HL-60 (cell line): ENCODE data around the gene KCNAB3.

ENCODE experiments used
- DNase-seq, 2 experiments: peaks; one replicate each; pipeline ENCODE4 v3.0.0-alpha.2; 2010 to 2020; ENCODE audit warnings: low read depth in 1 of 2, low spot score in 1 of 2
- H3K27ac ChIP-seq: fragments of 250-450 bp; sonication (Bioruptor Pico); replicated peaks from 2 replicates; pipeline ENCODE4 v1.5.1; 2020; ENCODE audit warnings: mild to moderate bottlenecking, moderate library complexity
- H3K27me3 ChIP-seq: fragments of 250-450 bp; sonication (Bioruptor Pico); 2 replicates; pipeline ENCODE4 v1.5.1; 2021; ENCODE audit warnings: mild to moderate bottlenecking, moderate library complexity; ENCODE audit not compliant: insufficient read depth, poor library complexity, severe bottlenecking
- H3K4me3 ChIP-seq: replicated peaks from 2 replicates; pipeline ENCODE4 v1.5.1; 2011; ENCODE audit warnings: mild to moderate bottlenecking, control low read depth, low read length; ENCODE audit not compliant: insufficient read depth
- GABPA ChIP-seq: IDR thresholded peaks from 2 replicates; pipeline ENCODE4 v1.6.1; 2012; ENCODE audit warnings: low read depth
- POLR2AphosphoS5 ChIP-seq: IDR thresholded peaks from 2 replicates; pipeline ENCODE4 v1.6.1; 2012; ENCODE audit warnings: low read depth
- REST ChIP-seq: IDR thresholded peaks from 2 replicates; pipeline ENCODE4 v1.6.1; 2012; ENCODE audit warnings: low read depth; ENCODE audit not compliant: insufficient replicate concordance
- SPI1 ChIP-seq: IDR thresholded peaks from 2 replicates; pipeline ENCODE4 v1.6.1; 2012; ENCODE audit warnings: low read depth, mild to moderate bottlenecking, borderline replicate concordance
- TF ChIP-seq, protein P1 (sequence below): IDR thresholded peaks from one replicate; pipeline ENCODE4 v1.5.1; 2011; ENCODE audit warnings: low read length, control low read depth, inconsistent platforms; ENCODE audit not compliant: insufficient read depth

The KCNAB3 gene

DNA sequence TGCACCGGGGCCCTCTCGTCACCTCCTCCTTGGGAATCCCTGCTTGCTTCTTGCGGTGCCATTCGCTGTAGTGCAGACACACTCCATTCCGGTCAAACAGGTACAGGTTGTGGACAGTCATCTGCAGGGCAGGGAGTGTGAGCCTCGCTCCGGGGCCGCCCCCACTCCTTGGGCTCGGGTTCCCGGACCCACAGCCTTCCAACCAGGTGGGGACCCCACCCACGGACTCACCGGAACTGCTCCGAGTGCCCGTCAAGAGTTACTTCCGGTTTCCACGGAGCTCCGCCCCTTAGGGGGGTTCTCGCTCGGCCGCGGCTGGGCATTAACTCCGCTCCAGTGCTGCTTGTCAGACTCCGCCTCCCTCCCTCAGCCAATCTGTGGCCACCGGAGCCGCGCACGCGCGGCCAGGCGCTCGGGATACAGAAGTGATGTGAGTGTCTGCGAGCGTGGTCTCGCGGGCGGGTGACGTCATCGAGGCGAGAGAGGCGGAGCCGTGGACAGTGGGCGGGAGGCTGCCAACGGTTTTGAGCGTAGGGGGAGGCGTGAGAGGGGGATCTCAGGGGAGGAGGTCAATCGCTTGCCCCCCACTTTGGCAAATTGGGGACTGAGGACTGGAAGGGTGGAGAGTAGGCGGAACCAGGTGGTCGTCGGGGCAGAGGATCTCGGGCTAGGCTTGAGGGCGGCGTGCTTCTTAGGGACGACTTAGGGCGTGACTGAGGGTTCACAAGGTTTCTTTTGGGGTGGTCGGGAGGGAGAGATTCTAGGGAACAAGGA, 2.2 kb upstream of the KCNAB3 start, which contains the start of the genes CNTROB and TRAPPC1:
Gene CNTROB, plus strand, starts transcription at position 498 of the 774 bp plus-strand sequence. CDS start 874 bp downstream, outside the sequence.
Gene TRAPPC1, minus strand, starts transcription at position 238 of the 774 bp plus-strand sequence. Its CDS starts 117 bp downstream, at position 121.
- Histone ChIP-seq H3K27me3 (no peaks in the 10 kb centered on the region), H3K27ac (peak within 1 kb of the TSS; percentile 89), H3K4me3 (peak within 1 kb of the TSS; percentile 77)
- TF ChIP-seq SPI1 (no peak; the same call in 1 of the 2 replicates), GABPA (peak; percentile 81), POLR2AphosphoS5 (peak; percentile 61)
- DNase-seq: peak; percentile 91 to 97

GRCh38 chr17:7930841-7931631, 1.4 kb upstream of the KCNAB3 start:
- Histone ChIP-seq H3K4me3 (peak overlapping the region; percentile 77), H3K27me3 (no peaks in the 10 kb centered on the region), H3K27ac (peak overlapping the region; percentile 89)
- no peak for DNase-seq
- TF ChIP-seq SPI1 (no peak), REST (no peak), GABPA (no peak), POLR2AphosphoS5 (no peak)
- TF ChIP-seq, protein P1, sequence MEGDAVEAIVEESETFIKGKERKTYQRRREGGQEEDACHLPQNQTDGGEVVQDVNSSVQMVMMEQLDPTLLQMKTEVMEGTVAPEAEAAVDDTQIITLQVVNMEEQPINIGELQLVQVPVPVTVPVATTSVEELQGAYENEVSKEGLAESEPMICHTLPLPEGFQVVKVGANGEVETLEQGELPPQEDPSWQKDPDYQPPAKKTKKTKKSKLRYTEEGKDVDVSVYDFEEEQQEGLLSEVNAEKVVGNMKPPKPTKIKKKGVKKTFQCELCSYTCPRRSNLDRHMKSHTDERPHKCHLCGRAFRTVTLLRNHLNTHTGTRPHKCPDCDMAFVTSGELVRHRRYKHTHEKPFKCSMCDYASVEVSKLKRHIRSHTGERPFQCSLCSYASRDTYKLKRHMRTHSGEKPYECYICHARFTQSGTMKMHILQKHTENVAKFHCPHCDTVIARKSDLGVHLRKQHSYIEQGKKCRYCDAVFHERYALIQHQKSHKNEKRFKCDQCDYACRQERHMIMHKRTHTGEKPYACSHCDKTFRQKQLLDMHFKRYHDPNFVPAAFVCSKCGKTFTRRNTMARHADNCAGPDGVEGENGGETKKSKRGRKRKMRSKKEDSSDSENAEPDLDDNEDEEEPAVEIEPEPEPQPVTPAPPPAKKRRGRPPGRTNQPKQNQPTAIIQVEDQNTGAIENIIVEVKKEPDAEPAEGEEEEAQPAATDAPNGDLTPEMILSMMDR: no peak

DNA sequence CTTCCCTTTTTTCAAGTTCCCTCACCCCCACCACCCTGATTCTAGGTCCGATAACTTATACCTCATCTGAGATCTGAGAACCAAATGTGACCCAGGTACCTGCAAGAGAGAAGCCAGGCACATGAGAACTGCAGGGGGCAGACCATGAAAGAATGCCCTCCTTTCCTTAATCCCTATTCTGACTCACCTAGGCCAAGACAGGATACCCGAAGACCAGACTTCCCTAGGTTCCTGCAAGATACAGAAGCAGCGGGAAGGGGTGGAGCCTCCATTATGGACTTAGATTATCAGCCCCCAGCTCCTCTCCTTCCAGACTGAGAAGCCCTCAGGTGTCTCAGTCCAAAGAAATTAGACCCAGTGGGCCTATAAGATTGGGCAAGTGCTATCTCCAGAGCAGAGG, 2.1 kb downstream of the KCNAB3 start:
- DNase-seq: no peak
- H3K27ac ChIP-seq: no peak overlapping the region
- TF ChIP-seq, protein P1: no peak
- 0 out of 2 replicates have a peak, but pooled peaks have one; percentile 49 for TF ChIP-seq SPI1
- no peak overlapping the region for H3K4me3 ChIP-seq
- no peaks in the 10 kb centered on the region for H3K27me3 ChIP-seq

- no peak overlapping the region for H3K4me3 ChIP-seq
- TF ChIP-seq POLR2AphosphoS5 (no peak), GABPA (no peak), SPI1 (no peak), REST (no peak)
- TF ChIP-seq, protein P1: no peak
- no peaks in the 10 kb centered on the region for H3K27me3 ChIP-seq
- H3K27ac ChIP-seq: no peak overlapping the region
- no peak for DNase-seq
Observed at GRCh38 chr17:7922845-7923628, 6.6 kb downstream of the KCNAB3 start.
